Measurements from ENCODE around the gene CDKAL1.

GRCh38 chr6:21048047-21048446, 513.8 kb downstream of the CDKAL1 start:
- no peak for TF ChIP-seq CTCF (IDR thresholded peaks at IDR 0.05)
- TF ChIP-seq EP300 (IDR thresholded peaks at IDR 0.05): no peak
- no peak for TF ChIP-seq POLR2A (IDR thresholded peaks at IDR 0.05)
- no peak for TF ChIP-seq POLR2AphosphoS5 (IDR thresholded peaks at IDR 0.05)
